Spleen (tissue), 7 donors: ENCODE data around the gene BMPER.

Experiments
- CTCF ChIP-seq, 11 experiments: fragments of 200-600 bp in 7 of 11; fragments of 450-650 bp in 4 of 11; sonication (generic) in 4 of 11; IDR thresholded peaks in 8 of 11; conservative IDR thresholded peaks in 3 of 11; 1 replicate in 7 of 11; 2 replicates in 4 of 11; pipeline versions ENCODE4 v1.4.0 to v1.8.0; 2016 to 2021; ENCODE audit warnings: antibody characterized with exemption in 11 of 11, inconsistent platforms in 4 of 11, mild to moderate bottlenecking in 1 of 11
- POLR2A ChIP-seq, 3 donors: fragments of 450-650 bp; IDR thresholded peaks; one replicate each; pipeline ENCODE4 v1.5.1; 2017; ENCODE audit warnings: antibody characterized with exemption in 3 of 3, mild to moderate bottlenecking in 1 of 3
- donor health status: DM: no; HTN: no; CAD: no; lungs with moderate emphysema.
- donor health status: DM: no; HTN: no; CAD: no.
- donor health status: DM: no; HTN: no; CAD: no.

DNA sequence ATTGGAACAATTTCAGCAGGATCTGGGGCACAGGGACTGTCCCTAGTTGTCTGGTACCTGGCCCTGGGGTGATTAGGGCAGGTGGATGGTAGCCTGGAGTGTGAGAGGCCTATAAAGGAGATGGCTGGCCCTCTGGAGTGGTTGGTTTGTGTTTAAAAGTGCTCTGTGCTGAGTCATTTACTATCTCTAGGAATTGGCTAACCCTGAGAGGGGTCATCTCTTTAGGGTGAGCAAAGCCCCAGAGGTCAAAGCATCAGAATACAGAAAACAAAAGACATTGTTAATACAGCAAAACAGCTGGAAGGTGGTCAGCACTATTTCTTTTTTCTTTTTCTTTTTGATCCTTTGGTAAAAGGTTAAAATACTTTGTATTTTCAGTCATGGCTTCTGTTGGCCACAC lies 43.4 kb upstream of the BMPER start:
- TF ChIP-seq CTCF (IDR thresholded peaks at IDR 0.05 in 8 of 11, conservative IDR thresholded peaks at IDR 0.05 in 3 of 11) (no peak), POLR2A (IDR thresholded peaks at IDR 0.05) (no peak)
